Coronary artery (tissue), 2 donors: ENCODE measurements around the gene ZDHHC14.

Source experiments
- DNase-seq: peaks from one replicate; pipeline ENCODE4 v3.0.0-alpha.2; 2017; ENCODE audit warnings: low spot score
- H3K27ac ChIP-seq, 2 donors: fragments of 200-600 bp; sonication (generic); one replicate each; pipeline ENCODE4 v1.5.1; 2016 to 2019
- H3K4me3 ChIP-seq: fragments of 200-600 bp; sonication (generic); 2 replicates; pipeline ENCODE4 v1.5.1; 2016; ENCODE audit warnings: mild to moderate bottlenecking, moderate library complexity
- CTCF ChIP-seq: fragments of 200-600 bp; sonication (generic); IDR thresholded peaks from one replicate; pipeline ENCODE4 v1.5.1; 2019; ENCODE audit warnings: antibody characterized with exemption

The ZDHHC14 gene

GRCh38 chr6:157471895-157472686 is 91.1 kb downstream of the ZDHHC14 start:
- no peak for DNase-seq
- TF ChIP-seq CTCF, result no peak
- Histone ChIP-seq H3K27ac (no peak overlapping the region), H3K4me3 (no peak overlapping the region)

GRCh38 chr6:157476797-157477196 is 95.8 kb downstream of the ZDHHC14 start:
- Histone ChIP-seq H3K27ac (no peak overlapping the region), H3K4me3 (no peak overlapping the region)
- DNase-seq, result no peak
- no peak for TF ChIP-seq CTCF

- H3K27ac ChIP-seq, result no peak overlapping the region
- no peak for DNase-seq
- no peak for TF ChIP-seq CTCF
- no peak overlapping the region for H3K4me3 ChIP-seq
Observed at GRCh38 chr6:157478926-157479325, 97.9 kb downstream of the ZDHHC14 start.

- TF ChIP-seq CTCF, result no peak
- DNase-seq, result no peak
- no peak overlapping the region for H3K4me3 ChIP-seq
- no peak overlapping the region for H3K27ac ChIP-seq
Observed at GRCh38 chr6:157479464-157480303, 98.7 kb downstream of the ZDHHC14 start.

- H3K4me3 ChIP-seq, result no peak overlapping the region
- no peak overlapping the region for H3K27ac ChIP-seq
- DNase-seq, result no peak
- TF ChIP-seq CTCF, result no peak
Observed at GRCh38 chr6:157481189-157481864, 100.3 kb downstream of the ZDHHC14 start.

- DNase-seq, result no peak
- H3K4me3 ChIP-seq, result no peak overlapping the region
- no peak overlapping the region for H3K27ac ChIP-seq
- no peak for TF ChIP-seq CTCF
Observed at GRCh38 chr6:157481865-157482249, 100.9 kb downstream of the ZDHHC14 start.
